Measurements from ENCODE around the gene B4GAT1.

Gene B4GAT1

DNA sequence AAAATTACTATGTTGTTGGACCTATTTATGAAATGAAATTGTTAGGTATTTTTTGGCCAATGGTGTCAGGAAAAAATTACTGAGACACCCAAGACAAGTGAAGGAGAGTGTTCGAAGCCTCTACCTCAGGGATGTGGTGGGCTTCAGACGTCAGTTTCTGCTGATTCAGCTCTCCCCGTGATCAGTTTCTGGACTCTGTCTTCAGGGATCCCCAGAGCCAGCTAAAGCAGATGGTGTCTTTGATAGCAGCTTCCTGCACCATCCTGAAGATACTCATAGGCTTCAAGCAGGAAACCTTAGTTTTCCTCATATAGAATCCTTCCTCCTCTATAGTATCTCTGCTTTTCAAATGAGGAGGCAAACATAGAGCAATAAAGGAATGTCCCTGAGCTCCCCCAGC, 38.0 kb downstream of the B4GAT1 start:
- DNase-seq (ENCODE audit: low read depth) = no peak

DNA sequence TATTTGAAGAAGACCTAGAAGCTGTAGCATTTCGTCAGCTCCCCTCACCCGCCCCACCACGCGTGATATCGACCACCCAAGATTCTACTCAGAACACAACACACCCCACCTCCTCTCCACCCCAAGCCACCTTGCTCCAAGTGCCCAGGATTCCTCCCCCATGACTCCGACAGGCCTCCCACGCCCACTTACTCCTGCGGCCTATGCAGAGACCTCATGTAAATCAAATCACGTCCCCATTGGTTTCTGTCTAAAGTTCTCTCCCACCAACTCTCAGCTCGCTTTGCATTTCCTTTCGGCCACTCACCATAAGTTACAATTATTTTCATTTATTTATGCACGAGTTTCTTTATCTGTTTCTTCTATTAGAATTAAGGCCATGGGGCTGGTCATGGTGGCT, 44.8 kb downstream of the B4GAT1 start:
- no peak for DNase-seq (ENCODE audit: low read depth)

GRCh38 chr11:66299186-66299585, 48.2 kb downstream of the B4GAT1 start:
- no peak for DNase-seq (ENCODE audit: low read depth)

GRCh38 chr11:66297610-66298009, 49.8 kb downstream of the B4GAT1 start:
- DNase-seq (ENCODE audit: low read depth) = no peak

Measured in activated T-cell treated with anti-CD3 and anti-CD28 coated beads for 1 hour (primary cell).